GM21381 (cell line): ENCODE measurements around the gene CCN5.

Experiments
- ATAC-seq: cut with Tn5 transposase; IDR thresholded peaks from one replicate; pipeline ENCODE4 v1.9.1; 2021; ENCODE audit warnings: mild to moderate bottlenecking, moderate library complexity; ENCODE audit not compliant: unreplicated experiment

Gene CCN5

DNA sequence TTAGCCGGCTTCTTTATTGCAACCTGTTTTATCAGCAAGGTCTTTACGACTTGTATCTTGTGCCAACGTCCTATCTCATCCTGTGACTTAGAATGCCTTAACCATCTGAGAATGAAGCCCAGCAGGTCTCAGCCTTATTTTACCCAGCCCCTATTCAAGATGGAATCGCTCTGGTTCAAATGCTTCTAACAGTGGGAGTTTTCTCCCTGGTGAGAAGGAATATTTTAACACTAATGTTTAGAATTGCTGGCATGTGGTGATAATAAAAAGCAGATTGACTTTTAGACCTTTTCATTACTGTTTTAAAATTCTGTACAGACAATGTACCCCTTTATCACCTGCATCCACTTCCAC is 20.6 kb downstream of the CCN5 start:
- no peak for ATAC-seq

DNA sequence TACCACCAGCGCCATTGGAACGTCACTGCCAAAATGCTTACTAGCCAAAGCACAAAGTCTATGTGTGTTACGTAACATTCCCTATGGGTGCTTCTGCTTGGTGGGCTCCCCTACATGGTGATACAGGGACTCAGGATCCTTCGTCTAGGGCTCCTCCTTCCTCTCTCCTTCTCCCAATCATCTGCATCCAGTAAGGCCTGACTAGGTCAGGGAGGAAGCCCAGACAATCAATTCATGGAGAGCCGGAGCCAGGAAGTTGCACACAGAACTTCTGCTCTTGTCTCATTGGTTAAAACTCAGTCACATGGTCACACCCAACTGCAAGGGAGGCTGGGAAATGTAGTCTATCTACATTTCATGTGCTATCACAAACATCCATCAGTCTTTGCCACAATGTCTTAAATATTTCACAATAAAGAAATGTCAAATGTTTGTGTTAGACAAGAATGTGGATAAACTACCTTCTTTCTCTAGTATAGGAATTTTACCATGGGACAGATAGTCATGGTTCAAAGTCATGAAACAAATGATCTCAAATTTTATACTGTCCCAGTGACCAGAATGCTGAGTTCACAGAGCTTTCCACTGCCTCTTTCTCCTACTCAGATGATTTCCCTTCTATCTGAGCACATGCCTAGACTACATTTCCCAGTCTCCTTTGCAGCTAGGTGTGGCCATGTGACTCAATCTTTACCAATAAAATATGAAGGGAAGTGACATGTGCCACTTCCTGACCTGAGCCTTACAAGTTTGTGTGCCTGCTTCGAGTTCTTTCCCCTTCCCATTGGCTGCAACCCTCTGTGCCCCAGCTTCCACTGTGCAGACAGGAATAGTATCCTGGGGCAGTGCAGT is 21.2 kb downstream of the CCN5 start:
- ATAC-seq = no peak

DNA sequence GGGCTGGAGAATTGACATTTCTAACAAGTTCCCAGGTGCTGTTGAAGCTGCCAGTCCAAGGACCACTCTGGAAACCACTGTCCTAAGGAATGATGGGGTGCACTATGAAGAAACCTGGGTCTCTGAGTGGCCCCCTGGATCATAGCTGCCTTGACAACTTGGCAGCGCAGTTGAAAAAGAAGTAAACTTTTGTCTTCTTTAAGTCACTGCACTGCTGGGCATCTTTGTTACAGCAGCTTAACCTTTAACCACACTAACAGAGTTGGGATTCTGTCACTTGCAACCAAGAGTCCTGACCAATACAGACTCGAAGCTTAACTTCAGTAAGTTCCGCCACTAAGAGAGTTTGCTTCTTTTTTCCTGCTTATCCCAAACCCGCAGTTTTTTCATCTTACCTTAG is 21.9 kb downstream of the CCN5 start:
- no peak for ATAC-seq

DNA sequence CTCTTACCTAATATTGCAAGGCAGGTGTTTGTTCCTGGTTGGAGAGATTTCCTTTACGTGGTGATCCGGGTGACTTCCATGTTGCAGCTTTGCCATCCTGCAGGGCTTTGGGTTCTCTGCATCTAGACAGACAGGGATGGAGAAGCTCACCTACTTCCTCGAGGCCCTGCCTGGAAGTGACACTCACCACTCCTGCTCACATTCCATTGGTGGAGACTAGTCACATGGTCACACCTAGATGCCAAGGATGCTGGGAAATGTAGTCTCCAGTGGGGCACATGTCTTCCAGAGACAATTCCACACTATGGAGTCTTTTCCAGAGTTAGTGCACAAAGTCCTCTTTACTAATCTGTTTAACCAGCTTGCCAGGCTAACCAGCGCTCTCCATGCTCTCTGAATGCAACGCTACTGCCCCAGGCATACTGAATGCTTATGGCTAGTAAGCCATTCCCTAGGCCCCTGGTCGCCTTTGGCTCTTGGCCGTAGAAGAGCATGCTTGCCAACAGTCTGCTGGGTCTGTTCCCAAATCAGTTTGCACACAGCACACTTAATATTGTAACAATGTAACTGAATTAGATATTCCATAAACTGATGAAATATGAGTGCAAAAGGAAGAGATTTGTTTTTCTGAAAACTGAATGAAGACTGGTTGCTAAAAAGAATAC is 23.8 kb downstream of the CCN5 start:
- no peak for ATAC-seq

DNA sequence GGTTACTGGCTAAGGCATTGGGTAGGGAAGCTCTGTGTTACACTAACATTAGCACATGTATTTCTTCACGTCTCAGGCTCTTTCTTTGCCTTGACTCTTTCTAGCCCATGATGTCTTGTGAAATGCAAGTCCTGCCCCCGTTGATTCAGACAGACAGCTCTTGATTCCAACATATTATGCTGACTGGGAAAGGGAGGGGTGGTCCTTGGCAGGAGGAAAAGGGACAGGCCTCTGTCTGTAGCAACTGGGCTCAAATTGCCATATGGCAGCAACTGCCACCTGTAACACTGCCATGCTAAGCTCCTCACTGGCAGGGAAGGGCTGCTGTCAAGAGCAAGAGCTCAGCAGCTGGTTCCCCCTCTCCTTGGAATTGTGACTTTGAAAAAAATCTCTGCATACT is 24.8 kb downstream of the CCN5 start:
- no peak for ATAC-seq

DNA sequence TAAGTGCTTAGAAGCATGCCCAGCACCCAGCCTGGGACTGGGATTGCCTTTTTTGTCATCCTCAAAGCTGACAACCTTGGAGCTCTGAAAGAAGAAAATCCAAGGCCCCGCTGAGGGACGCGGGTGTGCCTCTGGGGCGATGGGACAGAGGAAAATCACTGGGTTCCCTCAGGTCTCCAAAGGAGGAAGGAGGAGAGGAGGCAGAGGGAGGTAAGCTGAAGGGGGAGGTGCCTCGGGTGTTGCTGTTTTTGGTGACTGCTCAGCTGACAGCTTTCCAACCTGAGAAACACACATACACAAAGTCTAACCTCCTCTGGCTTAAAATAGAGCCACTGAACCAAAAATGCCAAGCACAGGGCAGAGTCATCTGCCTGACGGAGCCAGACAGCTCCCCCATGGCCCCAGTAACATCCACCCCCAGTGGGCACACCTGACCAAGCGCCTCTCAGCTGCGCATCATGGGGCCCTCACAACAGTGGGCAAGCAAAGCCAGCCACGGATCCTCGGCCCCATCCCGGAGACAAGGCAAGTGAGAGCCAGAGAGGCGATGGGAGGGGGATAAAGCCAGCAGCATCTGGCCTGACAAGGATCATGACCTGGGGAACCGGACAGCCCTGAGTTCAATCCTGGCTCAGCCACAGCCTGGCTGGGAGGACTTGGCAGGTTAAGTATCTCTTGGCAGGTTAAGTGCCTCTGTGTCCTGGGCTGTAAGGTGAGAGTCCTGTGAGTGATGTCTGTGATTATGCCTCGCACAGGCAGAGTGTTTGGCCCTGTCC is 27.3 kb downstream of the CCN5 start:
- ATAC-seq = no peak

DNA sequence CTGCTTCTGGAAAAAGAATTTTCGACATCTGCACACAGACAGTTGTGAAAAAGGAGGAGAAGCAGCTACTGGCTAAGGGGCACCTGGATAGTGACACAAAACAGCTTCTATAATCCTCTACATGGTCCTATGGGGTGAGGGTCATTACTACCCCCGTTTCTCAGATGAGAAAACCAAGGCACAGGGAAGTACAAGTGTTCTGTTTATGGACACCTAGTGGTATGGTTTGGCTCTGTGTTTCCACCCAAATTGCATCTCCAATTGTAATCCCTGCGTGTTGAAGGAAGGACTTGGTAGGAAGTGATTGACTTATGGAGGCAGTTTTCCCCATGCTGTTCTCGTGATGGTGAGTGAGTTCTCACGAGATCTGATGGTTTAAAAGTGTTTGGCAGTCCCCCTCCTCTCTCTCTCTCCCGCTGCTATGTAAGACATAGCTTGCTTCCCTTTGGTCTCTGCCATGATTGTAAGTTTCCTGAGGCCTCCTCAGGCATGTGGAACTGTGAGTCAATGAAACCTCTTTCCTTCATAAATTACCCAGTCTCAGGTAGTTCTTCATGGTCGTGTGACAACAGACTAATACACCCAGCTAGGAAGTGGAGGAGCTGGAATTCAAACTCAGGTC is 28.0 kb downstream of the CCN5 start:
- no peak for ATAC-seq

DNA sequence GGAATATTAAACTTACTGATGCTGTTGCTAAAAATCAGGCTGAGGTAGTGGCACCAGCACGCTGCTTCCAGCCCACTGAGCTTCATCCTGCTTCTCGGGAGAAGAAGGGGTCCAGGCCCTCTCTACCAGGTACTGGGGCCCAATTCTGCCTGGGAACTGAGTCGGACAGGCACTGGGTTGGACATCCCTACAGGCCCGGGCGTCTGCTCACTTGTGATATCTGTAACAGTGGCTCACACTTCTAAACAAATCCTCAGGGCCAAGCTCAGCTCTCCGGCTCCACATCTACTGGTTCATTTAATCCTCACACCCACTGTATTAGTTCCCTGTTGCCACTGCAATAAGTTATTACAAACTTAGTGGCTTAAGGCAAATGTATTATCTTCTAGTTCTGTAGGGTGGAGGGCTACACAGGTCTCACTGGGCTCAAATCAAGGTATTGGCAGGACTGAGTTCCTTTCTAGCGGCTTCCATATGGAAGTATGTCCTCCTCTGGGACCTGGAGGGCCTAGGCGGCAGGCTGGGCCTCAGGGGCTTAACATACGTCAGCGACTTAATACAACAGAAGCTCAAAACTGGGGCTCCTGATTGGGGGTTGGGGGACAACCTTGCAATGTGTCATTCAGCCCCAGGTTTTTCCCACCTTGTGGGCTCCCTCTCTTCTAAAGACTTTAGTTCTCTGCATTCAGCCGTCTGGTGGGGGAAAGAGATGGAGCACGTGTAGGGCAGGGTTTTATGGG is 28.9 kb downstream of the CCN5 start:
- ATAC-seq = no peak

DNA sequence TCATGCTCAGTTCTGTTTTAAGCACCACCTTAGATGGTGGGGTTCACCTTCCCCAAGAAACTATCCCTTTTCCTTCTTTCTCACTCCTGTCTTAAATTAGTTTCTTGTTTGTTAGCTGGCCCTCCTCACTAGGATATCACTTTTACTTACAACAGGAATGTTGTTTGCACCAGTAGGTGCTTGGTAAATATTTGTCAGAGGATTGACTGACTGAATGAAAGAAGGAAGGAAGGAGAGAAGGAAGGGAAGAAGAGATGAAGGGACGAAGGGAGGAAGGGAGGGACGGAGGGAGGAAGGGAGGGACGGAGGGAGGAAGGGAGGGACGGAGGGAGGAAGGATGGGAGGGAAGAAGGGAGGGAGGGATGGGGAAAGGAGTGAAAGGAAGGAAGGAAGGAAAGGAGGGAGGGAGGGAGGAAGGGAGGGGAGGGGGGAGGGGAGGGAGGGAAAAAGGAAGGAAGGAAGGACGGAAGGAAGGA is 30.0 kb downstream of the CCN5 start:
- no peak for ATAC-seq

DNA sequence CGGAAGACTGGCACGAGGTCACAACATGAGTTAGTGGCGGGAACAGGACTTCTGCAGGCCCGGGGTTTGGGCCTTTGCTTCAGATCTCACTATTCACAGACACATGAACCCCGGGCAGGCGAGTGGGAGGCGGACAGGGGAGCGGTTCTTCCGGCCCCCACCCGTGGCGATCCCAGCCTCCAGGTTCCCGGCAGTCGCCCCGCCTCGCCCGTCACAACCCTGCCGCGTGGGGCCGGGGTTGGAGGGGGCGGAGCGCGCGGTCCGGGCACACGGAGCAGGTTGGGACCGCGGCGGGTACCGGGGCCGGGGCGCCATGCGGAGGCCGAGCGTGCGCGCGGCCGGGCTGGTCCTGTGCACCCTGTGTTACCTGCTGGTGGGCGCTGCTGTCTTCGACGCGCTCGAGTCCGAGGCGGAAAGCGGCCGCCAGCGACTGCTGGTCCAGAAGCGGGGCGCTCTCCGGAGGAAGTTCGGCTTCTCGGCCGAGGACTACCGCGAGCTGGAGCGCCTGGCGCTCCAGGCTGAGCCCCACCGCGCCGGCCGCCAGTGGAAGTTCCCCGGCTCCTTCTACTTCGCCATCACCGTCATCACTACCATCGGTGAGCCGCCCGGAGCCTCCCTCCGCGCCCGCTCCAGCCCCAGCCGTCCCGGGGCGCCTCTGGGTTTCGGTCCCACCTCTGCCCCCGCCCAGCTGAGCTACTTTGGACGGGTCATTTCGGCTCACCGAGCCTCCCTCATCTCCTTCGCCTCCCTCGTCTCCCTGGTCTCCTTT is 30.6 kb downstream of the CCN5 start, which contains the start of gene KCNK15:
Gene KCNK15 (plus strand): TSS at position 268 of the 769 bp plus-strand sequence. CDS start 46 bp downstream, at position 314.
- no peak for ATAC-seq

DNA sequence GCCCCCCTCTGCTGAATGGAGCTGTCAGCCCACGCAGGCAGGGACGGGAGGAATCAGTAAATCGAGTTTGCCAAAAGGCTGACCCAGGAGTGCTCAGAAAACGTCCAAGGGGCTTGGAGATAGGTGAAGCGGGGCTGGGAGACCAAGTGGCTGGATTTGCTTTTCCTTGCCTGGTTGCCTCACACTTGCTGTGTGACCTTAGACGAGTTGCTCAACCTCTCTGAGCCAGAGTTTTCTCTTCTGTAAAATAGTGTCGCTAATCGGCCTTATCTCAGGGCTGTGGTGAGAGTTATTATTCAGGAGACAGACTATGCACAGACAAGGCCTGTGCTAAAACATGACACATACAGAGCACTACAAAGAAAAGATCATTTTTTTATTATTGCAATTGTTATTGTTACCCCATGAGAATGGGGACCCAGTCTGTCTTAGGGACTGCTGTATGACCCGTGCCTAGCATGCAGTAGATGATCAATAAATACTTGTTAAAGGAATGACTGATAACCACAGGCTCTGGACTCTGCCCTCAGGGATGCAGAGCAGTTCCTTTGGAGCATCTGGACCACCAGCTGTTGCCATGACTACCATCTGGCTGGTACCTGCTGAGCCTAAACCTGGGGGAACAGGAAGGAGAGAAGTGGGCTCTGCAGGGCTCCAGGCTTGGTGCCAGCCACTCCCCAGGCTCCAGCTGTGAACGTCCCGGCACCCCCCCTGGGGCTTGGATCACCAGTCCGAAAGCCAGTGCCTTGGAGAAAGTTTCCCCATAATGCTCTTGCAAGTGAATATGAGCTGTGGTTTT is 31.4 kb downstream of the CCN5 start:
- no peak for ATAC-seq

DNA sequence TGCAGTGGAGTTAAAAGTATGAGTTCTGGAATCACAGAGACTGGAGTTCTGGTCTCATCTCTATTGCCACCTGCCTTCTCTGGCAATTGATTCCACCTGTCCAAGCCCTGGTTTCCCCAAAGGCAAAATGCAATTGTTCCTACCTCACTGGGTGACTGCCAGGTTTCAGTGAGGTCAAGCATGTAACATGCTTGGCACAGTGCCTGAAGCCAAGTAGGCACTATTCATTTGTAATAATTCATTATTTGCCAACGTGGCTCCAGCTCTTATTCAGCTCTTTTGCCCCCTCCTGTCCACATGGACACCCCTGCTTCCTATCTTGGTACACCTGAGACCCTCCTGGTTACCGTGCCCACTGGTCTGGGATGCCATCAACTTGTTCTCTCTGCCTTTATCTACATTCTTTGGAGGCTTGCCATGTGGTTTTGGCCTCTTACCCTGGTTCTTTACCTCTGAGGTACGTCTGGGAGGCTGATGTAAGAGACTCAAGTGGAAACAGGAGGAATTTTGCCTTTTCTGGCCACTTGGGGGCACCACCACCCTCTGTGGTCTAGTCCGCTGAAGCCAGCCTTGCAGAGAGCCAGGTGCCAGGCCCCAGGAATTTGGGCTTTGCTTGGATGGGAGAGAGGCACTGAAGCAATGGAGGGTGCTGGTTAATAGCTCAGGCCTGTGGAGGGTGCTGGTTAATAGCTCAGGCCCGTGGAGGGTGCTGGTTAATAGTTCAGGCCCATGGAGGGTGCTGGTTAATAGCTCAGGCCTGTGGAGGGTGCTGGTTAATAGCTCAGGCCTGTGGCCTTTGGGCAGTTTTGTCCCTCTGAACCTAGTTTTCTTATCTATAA is 32.2 kb downstream of the CCN5 start:
- ATAC-seq = no peak

DNA sequence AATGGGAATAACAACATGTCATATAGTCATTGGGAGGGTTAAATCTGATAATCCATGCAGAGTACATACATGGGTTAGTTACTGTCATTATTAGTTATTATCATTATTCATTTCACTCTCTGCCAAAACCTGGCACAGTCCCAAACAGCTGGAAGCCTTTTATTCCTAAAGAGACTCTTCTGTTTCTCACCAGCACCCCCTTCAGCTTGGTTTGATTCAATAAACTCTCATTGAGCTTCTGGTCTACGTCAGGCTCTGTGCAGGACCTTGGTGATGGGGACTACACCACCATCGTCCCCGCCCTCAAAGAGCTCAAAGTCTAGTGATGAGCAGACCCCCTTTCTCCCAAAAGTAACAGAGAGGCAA is 32.8 kb downstream of the CCN5 start:
- ATAC-seq = no peak

DNA sequence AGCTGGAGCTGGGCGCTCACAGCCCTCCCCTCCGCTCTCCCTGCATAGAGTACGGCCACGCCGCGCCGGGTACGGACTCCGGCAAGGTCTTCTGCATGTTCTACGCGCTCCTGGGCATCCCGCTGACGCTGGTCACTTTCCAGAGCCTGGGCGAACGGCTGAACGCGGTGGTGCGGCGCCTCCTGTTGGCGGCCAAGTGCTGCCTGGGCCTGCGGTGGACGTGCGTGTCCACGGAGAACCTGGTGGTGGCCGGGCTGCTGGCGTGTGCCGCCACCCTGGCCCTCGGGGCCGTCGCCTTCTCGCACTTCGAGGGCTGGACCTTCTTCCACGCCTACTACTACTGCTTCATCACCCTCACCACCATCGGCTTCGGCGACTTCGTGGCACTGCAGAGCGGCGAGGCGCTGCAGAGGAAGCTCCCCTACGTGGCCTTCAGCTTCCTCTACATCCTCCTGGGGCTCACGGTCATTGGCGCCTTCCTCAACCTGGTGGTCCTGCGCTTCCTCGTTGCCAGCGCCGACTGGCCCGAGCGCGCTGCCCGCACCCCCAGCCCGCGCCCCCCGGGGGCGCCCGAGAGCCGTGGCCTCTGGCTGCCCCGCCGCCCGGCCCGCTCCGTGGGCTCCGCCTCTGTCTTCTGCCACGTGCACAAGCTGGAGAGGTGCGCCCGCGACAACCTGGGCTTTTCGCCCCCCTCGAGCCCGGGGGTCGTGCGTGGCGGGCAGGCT is 35.1 kb downstream of the CCN5 start:
- ATAC-seq = no peak

DNA sequence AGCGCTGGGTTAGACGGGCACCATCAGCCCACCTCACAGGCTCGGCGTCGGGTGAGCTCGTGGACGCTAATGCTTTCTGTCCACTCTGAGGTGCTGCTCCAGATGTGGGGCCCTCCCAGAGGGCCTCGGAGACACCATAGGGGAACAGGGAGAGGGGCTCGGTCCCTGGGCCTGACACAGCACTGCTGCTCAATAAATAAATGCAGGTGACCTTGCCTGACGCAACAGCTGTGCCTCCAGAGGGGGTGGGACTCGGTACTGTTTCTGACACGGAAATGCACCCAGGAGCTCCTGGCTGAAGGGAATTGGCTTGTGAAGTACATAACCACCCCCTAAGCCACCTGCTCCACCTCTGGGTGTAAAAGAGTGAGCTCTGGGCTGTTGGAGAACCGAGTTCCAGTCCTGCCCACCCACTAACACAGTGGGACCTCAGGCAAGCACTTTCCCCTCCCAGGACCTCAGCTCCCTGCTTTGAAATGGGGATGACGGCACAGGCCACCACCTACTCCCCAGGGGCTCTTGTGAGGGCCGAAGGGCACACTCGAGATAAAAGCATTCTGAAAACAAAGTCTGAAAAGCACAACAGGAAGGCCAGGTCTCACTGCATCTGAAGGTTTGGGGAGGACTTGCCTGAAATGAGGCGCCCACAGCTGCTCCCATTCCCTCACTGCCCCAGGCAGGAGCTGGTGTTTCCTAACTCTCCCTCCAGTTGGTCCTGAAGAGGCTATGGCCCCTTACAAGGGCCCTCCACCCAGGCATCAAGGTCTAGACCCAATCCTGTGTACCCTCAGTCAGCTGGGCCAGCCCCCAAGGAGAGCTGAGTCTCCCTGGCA is 37.1 kb downstream of the CCN5 start:
- ATAC-seq = no peak

DNA sequence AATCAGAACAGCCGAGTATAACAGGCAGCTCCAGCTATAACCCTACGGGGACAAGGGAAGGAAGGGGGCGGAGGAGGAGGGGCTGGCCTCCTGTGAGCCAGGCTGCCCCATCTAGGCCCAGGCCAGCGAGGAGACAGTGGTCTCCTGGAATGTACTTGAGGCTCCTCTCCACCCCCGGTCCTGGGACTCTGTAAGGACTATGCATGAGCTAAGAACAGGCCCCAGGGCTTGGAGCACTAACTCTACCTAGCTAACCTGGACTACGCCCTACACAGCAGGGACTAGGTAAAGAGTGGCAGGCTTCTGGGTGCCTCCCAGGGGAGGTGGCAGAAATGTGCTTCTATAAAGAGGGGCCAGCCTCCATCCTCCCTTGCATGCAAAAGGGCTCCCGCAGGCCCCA is 39.4 kb downstream of the CCN5 start:
- no peak for ATAC-seq
